ENCODE measurements around the gene SUPT4H1. TPM values are rescaled to one million over a fixed set of nuclear protein-coding genes. Genes with fewer than 3 reads are reported as not detected.

The SUPT4H1 gene
- total and polyA plus RNA-seq, 9 of the 15 experiments (the other 6 are each of a cell fraction or from before 2014, with no cell fraction given): 62.1 to 320 (median 117) TPM

DNA sequence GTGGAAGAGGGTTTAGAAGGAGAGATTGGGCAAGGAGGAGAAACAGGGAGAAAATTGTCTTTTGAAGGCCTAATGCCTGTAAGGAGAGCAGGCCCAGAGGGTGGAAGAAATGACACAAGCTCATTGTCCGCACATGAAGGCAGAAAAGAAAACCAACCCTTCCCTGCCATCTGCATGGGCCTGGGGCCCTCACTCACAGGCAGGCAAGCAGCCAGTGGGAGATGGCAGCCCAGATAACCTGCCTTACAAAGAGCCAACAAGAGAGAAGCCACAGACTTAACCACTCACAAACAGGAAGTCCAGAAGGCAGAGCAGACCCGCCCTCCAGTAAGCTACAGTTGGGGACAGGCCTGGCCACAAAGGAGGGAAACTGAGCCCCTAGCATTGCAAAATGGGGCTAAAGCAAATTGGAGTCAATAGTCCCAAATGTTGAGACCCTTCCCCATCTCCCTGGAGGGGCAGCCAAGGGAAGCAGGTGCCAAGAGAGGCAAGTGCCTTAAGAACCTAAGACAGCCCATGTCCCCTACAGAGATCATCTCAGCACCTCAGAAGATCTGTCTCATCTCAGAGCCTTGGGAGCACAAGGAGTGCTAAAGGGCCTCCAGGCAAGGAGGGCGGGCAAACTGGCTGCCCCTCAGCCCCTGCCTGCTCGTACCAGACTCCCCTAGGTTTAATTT is 16.1 kb downstream of the SUPT4H1 start (continued):
- no peak for TF ChIP-seq CREB5 (CRISPR knock-in tag; IDR thresholded peaks at IDR 0.05)
- TF ChIP-seq CHD7 (IDR thresholded peaks at IDR 0.05; ENCODE audit: low read depth, low read length): no peak
- no peak for TF ChIP-seq SRSF1 (IDR thresholded peaks at IDR 0.05; ENCODE audit: low read depth, low read length)
- TF ChIP-seq SIN3B (IDR thresholded peaks at IDR 0.05; ENCODE audit: low read depth): no peak
- no peak for TF ChIP-seq C11orf30 (IDR thresholded peaks at IDR 0.05; ENCODE audit: low read depth)
- TF ChIP-seq TAF9B (IDR thresholded peaks at IDR 0.05; ENCODE audit: partially characterized antibody): peak; percentile 36
- TF ChIP-seq NR2C1 (IDR thresholded peaks at IDR 0.05): no peak
- TF ChIP-seq NR2C1 (tag; IDR thresholded peaks at IDR 0.05): peak; percentile 43
- TF ChIP-seq CREM (IDR thresholded peaks at IDR 0.05; ENCODE audit: low read depth): peak; percentile 61
- TF ChIP-seq NFIC (IDR thresholded peaks at IDR 0.05): peak; percentile 77
- no peak for TF ChIP-seq MITF (IDR thresholded peaks at IDR 0.05)
- TF ChIP-seq CBX2 (IDR thresholded peaks at IDR 0.05; ENCODE audit: insufficient read depth, low read length, poor library complexity, severe bottlenecking): no peak
